ENCODE results near the gene FBXO45. TPM values are rescaled to one million over a fixed set of nuclear protein-coding genes. Genes with fewer than 3 reads are reported as not detected.

FBXO45 gene
- total and polyA plus RNA-seq, 2 of the 4 experiments (the other 2 are of a cell fraction), result 3.8 to 5.0 TPM

DNA sequence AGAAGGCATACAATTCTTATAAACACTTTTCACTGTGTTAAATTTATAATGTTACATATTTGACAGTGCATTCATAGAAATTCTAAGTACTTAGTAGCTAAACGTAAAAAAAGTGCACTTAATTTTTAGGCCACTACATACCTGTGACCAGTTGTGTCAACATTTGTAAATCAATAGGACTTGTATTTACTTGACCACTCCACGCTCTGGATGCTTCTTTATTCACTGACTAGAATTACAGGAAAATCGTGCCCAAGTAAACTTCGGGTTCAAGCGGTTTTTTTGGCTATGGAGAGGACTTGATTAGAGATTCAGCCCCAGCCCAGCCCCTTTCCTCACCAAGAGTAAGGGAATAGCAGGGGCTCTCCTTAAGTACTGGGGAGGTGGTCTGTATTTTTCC lies 21.9 kb upstream of the FBXO45 start:
- ChIA-PET POLR2A (ENCODE audit: unreplicated experiment) (no interaction called here), CTCF (no interaction called here)
- dilution Hi-C loops (cut with HindIII; ENCODE audit: low sequenced_read_pairs, unreplicated experiment), result no loop called here
- Histone ChIP-seq H4K5ac (ENCODE audit: low read depth, low read length) (no peak overlapping the region), H2BK20ac (ENCODE audit: low read depth, low read length) (no peak overlapping the region), H4K20me1 (ENCODE audit: insufficient read depth, low read length) (no peaks in the 10 kb centered on the region), H3K56ac (ENCODE audit: extremely low read depth, insufficient read depth, low read length) (no peak overlapping the region), H3K9ac (ENCODE audit: low read depth, low read length) (no peak overlapping the region), H2AFZ (replicated peaks; ENCODE audit: low read length, poor library complexity) (no peak overlapping the region), H2BK120ac (ENCODE audit: low read depth, low read length) (no peak overlapping the region), H3K36me3 (ENCODE audit: control insufficient read depth, insufficient read depth, low read length) (no peaks in the 10 kb centered on the region), H3K4me2 (ENCODE audit: low read depth, low read length) (no peak overlapping the region), H4K8ac (ENCODE audit: low read depth in 2 of 2, low read length in 2 of 2) (no peak overlapping the region), H3K14ac (replicated peaks; ENCODE audit: low read depth, low read length) (no peak overlapping the region), H3K9me3 (ENCODE audit: control insufficient read depth, insufficient read depth, low read length) (peaks cover 6% of the 10 kb centered on the region; the same call in 1 of the 2 replicates), H2AK9ac (replicated peaks; ENCODE audit: low read depth, low read length, poor library complexity) (no peak overlapping the region), H3K18ac (ENCODE audit: low read depth, low read length) (no peak overlapping the region), H2BK5ac (ENCODE audit: low read depth, low read length, poor library complexity, severe bottlenecking) (no peak overlapping the region), H3K27ac (ENCODE audit: insufficient read depth, low read length) (no peak overlapping the region), H3K4me1 (ENCODE audit: control insufficient read depth, insufficient read depth, low read length) (no peaks in the 10 kb centered on the region), H4K91ac (ENCODE audit: insufficient read depth, low read depth, low read length) (no peak overlapping the region), H3K79me1 (ENCODE audit: low read depth in 1 of 2, low read length in 2 of 2) (no peaks in the 10 kb centered on the region), H2BK15ac (ENCODE audit: low read depth, low read length) (no peak overlapping the region), H2AK5ac (ENCODE audit: low read depth, low read length) (no peak overlapping the region), H3K23ac (ENCODE audit: low read depth, low read length) (no peak overlapping the region), H3K9me1 (ENCODE audit: insufficient read depth, low read length) (no peaks in the 10 kb centered on the region), H3K27me3 (ENCODE audit: control insufficient read depth, insufficient read depth, low read length) (no peaks in the 10 kb centered on the region; the same call in 1 of the 2 replicates), H3K4me3 (ENCODE audit: insufficient read depth, low read depth, low read length) (no peak overlapping the region), H3K4ac (ENCODE audit: low read depth, low read length) (no peak overlapping the region)
- intact Hi-C loops (cut with micrococcal nuclease), result no loop called here
- WGBS, 2 experiments (ENCODE audit: extremely low coverage in 2 of 2, insufficient read length in 1 of 2), result no CpG with 5 or more reads among the region's 5 CpGs
- BruUV-seq (replicated peaks), result no TSS peak
- DNase-seq (no peak), ATAC-seq (ENCODE audit: low read depth) (no peak)
- in situ Hi-C loops (cut with MboI; ENCODE audit: low sequenced_read_pairs), result no loop called here
- TF ChIP-seq, protein P1, sequence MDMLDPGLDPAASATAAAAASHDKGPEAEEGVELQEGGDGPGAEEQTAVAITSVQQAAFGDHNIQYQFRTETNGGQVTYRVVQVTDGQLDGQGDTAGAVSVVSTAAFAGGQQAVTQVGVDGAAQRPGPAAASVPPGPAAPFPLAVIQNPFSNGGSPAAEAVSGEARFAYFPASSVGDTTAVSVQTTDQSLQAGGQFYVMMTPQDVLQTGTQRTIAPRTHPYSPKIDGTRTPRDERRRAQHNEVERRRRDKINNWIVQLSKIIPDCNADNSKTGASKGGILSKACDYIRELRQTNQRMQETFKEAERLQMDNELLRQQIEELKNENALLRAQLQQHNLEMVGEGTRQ (IDR thresholded peaks at IDR 0.05; ENCODE audit: low read depth, low read length), result no peak
- TF ChIP-seq RAD21 (IDR thresholded peaks at IDR 0.05; ENCODE audit: low read length), result no peak
- TF ChIP-seq CEBPB (IDR thresholded peaks at IDR 0.05; ENCODE audit: low read depth, low read length), result no peak
